Activated naive CD4-positive, alpha-beta T cell treated with anti-CD3 and anti-CD28 coated beads, Interleukin-2, amount 50 U/mL, for 24 hours (primary cell): Measurements from ENCODE around the gene STN1.
"Not testable (repeated sequence)": the region's sequence is repeated elsewhere in the genome, so short reads cannot be mapped to it uniquely, and the experiment has no call there.

Experiments
- H3K27ac Mint-ChIP-seq: one replicate; pipeline ENCODE4 v1.8.0; 2021; ENCODE audit warnings: mild to moderate bottlenecking, mixed read lengths
- H3K27me3 Mint-ChIP-seq: one replicate; pipeline ENCODE4 v1.8.0; 2021; ENCODE audit warnings: mixed read lengths
- H3K36me3 Mint-ChIP-seq: one replicate; pipeline ENCODE4 v1.8.0; 2021; ENCODE audit warnings: mixed read lengths
- H3K4me1 Mint-ChIP-seq: one replicate; pipeline ENCODE4 v1.8.0; 2021; ENCODE audit warnings: mixed read lengths
- H3K4me3 Mint-ChIP-seq: one replicate; pipeline ENCODE4 v1.8.0; 2021; ENCODE audit warnings: mild to moderate bottlenecking, mixed read lengths
- H3K9me3 Mint-ChIP-seq: one replicate; pipeline ENCODE4 v1.8.0; 2021; ENCODE audit warnings: mixed read lengths

Gene STN1

DNA sequence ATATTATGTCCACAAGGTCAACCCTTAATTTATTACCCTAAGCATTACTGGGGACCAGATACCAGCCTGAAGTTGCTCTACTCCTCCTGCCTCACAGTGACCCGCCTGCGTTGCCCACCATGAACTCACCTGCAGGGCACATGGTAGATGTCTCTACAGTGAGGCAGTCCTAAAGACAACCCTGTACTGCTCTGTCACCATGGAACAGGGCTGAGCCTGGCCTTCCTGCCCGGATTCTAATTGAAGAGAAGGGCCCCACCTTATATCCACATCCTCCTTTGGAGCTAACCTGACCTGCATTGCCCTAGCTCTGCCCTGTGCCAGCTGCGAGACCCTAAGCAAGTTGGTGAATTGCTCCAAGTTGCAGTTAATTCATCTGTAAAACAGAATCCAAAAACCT is 66.7 kb downstream of the STN1 start:
- Mint-ChIP-seq H3K27ac (no peak overlapping the region), H3K4me3 (no peak overlapping the region), H3K27me3 (peaks cover 13% of the 10 kb centered on the region), H3K36me3 (no peaks in the 10 kb centered on the region), H3K4me1 (peaks cover 24% of the 10 kb centered on the region), H3K9me3 (no peaks in the 10 kb centered on the region)

DNA sequence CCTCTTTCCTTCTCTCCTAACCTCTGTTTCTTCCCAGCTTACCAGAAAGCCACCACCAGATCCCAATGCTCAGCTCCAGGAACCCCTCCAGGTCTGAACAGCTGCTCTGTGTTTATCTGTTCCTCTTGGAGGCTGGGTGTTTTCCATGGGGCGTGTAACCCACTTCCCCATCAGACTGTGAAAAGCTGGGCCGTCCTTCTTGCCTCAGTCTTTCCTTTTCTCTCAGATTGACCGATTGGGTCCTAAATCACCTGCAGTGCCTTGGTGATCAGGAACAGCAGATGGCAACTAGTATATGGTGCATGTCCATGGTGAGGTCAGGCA is 67.5 kb downstream of the STN1 start:
- Mint-ChIP-seq H3K4me1 (peaks cover 27% of the 10 kb centered on the region), H3K27me3 (peaks cover 10% of the 10 kb centered on the region), H3K4me3 (no peak overlapping the region), H3K27ac (no peak overlapping the region), H3K9me3 (no peaks in the 10 kb centered on the region), H3K36me3 (no peaks in the 10 kb centered on the region)

DNA sequence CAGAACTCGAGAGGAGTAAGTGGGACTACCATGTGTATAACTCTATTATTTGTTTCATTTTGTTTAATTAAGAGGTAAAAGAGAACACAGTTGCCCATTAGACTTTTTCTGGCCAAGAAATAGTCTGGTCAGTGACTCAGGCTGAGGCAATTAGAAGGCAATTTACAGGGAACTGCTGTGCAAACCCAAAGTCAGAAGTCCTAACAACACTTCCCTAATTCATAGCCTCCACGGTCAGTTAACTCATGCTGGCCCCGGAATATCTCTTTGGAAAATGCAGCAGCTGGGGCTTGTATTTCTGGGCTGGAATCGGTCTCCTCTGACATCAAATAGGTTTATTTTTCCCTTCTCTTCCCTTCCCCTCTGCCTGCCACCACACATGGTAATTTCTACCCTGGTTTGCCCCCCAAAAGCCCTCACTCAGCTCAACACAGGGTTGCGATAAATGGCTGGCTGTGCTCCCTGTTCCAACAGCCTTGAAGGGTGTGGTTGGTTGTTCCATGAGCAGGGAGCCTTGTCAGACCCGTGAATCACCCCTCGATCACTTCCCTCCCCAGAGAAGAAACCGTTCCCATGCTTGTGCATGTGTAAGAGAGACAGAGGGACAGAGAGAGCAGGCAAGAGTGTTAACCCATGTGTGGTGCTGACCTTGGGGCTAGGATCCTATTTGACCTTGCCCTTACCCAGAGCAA is 68.0 kb downstream of the STN1 start:
- peaks cover 30% of the 10 kb centered on the region for H3K4me1 Mint-ChIP-seq
- no peaks in the 10 kb centered on the region for H3K9me3 Mint-ChIP-seq
- no peak overlapping the region for H3K27ac Mint-ChIP-seq
- H3K36me3 Mint-ChIP-seq: no peaks in the 10 kb centered on the region
- peaks cover 10% of the 10 kb centered on the region for H3K27me3 Mint-ChIP-seq
- H3K4me3 Mint-ChIP-seq: no peak overlapping the region

DNA sequence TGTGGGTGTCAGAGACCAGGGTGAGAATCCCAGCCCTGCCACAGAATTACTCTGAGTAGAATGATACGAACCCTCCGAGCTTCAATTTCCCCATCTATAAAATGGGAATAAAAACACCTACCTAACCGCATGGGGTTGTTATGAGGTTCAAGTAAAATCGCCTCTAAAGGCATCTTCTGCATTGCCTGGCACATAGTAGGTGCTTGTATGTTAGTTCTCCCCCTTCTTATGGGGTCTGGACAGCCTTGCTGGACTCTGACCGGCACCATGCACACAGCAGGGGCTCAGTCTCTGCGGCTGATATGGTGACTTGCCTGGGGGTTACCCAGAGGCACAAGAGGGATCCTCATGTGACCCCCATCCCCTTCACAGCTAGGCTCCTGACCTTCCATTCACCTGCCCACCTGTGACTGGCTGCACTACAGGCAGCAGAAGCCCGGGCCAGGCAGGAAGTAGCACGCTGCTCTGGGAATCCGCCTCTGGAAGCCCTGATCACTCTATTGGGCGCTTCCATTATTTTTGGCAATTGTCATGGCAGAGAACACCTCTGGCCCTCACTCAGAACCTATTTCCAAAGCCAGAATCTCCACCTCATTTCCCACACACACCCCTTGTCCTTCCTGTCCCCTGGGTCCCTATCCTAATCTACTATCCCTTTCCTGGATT is 68.6 kb downstream of the STN1 start:
- Mint-ChIP-seq H3K4me1 (peaks cover 28% of the 10 kb centered on the region), H3K36me3 (no peaks in the 10 kb centered on the region), H3K27ac (no peak overlapping the region), H3K9me3 (no peaks in the 10 kb centered on the region), H3K27me3 (peaks cover 6% of the 10 kb centered on the region), H3K4me3 (no peak overlapping the region)

DNA sequence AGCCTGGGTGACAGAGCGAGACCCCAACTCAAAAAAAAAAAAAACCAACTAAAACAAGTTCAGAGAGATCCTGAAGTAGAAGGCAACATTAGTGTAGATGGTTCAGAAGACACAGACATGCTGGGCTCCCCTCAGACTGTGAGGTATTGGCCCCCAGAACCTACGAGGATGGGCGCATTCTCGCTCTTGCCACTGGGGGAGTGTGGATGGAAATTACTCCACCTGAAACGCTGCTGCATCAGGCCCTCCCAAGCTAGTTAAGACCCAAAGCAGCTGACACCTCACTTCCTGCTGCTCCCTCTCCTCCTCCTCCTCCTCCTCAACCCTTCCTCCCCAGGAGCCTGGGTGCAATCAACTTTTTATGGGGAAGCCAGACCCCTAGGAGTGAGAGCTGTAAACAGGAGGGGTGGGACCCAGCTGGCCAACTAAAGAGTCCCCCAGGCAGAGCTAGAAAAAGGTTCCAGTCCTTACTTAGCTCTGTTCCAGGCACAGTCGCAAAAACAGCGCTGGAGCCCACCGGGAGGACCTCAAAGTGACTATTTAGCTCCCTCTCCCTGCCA is 70.0 kb downstream of the STN1 start:
- H3K27ac Mint-ChIP-seq: no peak overlapping the region
- H3K4me3 Mint-ChIP-seq: no peak overlapping the region
- H3K36me3 Mint-ChIP-seq: no peaks in the 10 kb centered on the region
- H3K27me3 Mint-ChIP-seq: peaks cover 2% of the 10 kb centered on the region
- H3K9me3 Mint-ChIP-seq: no peaks in the 10 kb centered on the region
- peaks cover 24% of the 10 kb centered on the region for H3K4me1 Mint-ChIP-seq

DNA sequence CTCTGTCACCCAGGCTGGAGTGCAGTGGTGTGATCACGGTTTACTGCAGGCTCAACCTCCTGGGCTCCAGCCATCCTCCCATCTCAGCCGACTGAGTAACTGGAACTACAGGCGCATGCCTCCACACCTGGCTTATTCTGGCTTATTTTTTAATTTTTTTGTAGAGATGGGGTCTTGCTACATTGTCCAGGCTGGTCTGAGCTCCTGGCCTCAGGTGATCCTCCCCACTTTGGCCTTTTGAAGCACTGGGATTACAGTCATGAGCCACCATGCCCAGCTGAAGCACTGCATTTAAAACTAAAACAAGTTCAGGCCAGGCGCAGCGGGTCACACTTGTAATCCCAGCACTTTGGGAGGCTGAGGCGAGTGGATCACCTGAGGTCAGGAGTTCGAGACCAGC is 70.6 kb downstream of the STN1 start:
- H3K27me3 Mint-ChIP-seq: no peaks in the 10 kb centered on the region
- no peak overlapping the region for H3K4me3 Mint-ChIP-seq
- no peaks in the 10 kb centered on the region for H3K36me3 Mint-ChIP-seq
- H3K4me1 Mint-ChIP-seq: peaks cover 24% of the 10 kb centered on the region
- H3K9me3 Mint-ChIP-seq: no peaks in the 10 kb centered on the region
- no peak overlapping the region for H3K27ac Mint-ChIP-seq

DNA sequence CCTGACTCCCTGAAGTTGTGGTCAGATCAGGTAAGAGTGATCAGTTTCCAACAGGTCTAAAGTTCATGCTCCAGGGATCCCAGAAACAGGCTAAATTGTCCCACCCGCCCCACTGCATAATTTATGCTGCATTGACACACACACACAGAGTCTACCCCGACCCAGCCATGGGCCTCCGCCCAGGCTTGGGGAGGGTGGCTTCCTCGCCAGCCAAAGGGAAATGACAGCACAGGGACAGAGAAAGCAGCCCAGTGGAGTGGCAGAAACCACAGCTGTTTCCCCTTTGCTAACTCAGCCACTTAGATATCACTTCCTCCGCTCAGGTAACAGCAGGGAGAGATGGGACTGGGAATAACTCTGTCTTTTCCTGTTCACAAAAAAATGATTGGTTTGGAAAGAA is 72.0 kb downstream of the STN1 start:
- no peaks in the 10 kb centered on the region for H3K9me3 Mint-ChIP-seq
- no peaks in the 10 kb centered on the region for H3K36me3 Mint-ChIP-seq
- no peaks in the 10 kb centered on the region for H3K27me3 Mint-ChIP-seq
- peaks cover 24% of the 10 kb centered on the region for H3K4me1 Mint-ChIP-seq
- no peak overlapping the region for H3K27ac Mint-ChIP-seq
- peak overlapping the region; percentile 2 for H3K4me3 Mint-ChIP-seq

DNA sequence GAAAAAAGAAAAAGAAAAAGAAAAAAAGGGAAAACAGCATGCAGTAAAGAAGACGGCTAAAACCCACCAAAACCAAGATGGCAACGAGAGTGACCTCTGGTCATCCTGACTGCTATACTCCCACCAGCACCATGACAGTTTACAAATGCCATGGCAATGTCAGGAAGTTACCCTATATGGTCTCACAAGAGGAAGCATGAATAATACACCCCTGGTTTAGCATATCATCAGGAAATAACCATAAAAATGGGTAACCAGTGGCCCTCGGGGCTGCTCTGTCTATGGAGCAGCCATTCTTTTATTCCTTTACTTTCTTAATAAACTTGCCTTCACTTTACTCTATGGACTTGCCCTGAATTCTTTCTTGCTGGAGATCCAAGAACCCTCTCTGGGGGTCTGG is 72.6 kb downstream of the STN1 start:
- H3K9me3 Mint-ChIP-seq, H3K27ac Mint-ChIP-seq, H3K36me3 Mint-ChIP-seq, H3K4me3 Mint-ChIP-seq, H3K27me3 Mint-ChIP-seq: not testable (repeated sequence)
- H3K4me1 Mint-ChIP-seq: peaks cover 24% of the 10 kb centered on the region

DNA sequence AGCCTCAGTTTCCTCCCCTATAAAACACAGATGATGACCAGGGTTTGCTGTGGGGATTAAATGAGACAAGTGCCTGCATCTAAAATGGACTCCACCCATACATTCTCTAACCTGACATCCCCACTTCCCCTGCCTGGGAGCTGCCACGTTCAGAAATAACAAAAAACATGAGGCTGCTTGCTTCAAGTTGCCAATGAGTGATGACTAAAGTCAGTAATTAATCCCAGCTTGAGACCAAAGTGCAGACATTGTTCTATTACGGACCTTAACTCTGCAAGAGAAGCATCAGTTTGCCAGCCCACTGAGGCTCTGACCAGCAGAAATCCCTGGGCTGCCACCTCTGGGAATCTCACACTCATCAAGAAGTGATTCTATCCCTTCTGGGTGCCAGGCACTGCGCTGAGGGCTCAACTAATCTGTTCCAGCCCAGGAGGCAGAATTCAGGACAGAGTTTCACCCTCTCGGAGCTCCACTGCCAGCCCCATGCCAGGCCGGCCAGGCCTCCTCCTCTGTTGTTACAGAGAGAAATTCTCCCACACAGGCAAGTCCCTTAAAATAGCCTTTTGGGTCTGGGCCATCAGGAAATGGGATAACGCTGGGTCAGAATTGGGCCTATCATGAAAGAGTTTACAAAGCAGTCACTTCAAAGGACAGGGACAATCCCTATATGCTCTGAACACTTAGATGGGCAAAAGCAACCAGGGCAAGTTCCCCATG is 74.0 kb downstream of the STN1 start:
- H3K36me3 Mint-ChIP-seq: no peaks in the 10 kb centered on the region

DNA sequence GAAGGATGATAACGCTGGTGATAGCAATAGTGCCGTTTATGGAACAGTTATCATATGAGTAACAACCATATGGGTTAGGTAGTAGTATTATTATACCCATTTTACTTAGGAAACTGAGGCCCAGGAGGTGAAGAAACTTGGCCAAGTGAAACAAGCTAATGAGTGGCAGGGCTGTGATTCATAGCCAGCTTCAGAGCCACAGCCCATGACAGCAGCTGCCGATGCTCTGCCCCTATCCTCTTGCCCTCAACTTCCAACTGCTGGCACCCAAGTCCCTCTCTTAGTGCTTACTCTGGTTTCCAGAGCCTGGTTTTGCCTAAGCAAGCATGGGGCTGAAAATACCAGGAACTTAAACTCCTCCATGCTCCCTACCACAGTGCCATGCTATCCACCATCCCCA is 74.9 kb downstream of the STN1 start:
- H3K4me1 Mint-ChIP-seq: peaks cover 20% of the 10 kb centered on the region
- no peak overlapping the region for H3K27ac Mint-ChIP-seq
- no peaks in the 10 kb centered on the region for H3K36me3 Mint-ChIP-seq
- H3K9me3 Mint-ChIP-seq: no peaks in the 10 kb centered on the region
- no peak overlapping the region for H3K4me3 Mint-ChIP-seq
- H3K27me3 Mint-ChIP-seq: no peaks in the 10 kb centered on the region

More for the DNA sequence above, 74.0 kb downstream of the STN1 start:
- H3K9me3 Mint-ChIP-seq: no peaks in the 10 kb centered on the region
- H3K27ac Mint-ChIP-seq: no peak overlapping the region
- H3K4me3 Mint-ChIP-seq: no peak overlapping the region
- H3K27me3 Mint-ChIP-seq: no peaks in the 10 kb centered on the region
- peaks cover 24% of the 10 kb centered on the region for H3K4me1 Mint-ChIP-seq

DNA sequence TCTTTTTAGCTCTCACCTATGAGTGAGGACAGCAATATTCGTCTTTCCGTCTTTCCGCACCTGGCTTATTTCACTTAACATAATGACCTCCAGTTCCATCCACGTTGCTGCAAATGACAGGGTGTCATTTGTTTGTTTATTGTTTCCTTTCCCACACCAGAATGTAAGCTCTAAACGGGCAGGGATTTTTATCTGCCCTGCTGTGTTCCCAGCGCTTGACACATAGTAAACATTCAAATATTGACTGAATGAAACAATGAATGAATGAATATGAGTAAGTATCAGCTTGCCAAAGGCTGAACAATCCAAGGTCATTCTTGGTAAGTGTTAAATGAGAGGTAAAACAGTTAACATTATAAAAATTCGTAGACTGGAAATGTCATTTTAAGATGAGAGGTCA is 75.4 kb downstream of the STN1 start:
- Mint-ChIP-seq H3K27me3 (no peaks in the 10 kb centered on the region), H3K4me3 (no peak overlapping the region), H3K36me3 (no peaks in the 10 kb centered on the region), H3K4me1 (peaks cover 20% of the 10 kb centered on the region), H3K9me3 (no peaks in the 10 kb centered on the region), H3K27ac (no peak overlapping the region)

DNA sequence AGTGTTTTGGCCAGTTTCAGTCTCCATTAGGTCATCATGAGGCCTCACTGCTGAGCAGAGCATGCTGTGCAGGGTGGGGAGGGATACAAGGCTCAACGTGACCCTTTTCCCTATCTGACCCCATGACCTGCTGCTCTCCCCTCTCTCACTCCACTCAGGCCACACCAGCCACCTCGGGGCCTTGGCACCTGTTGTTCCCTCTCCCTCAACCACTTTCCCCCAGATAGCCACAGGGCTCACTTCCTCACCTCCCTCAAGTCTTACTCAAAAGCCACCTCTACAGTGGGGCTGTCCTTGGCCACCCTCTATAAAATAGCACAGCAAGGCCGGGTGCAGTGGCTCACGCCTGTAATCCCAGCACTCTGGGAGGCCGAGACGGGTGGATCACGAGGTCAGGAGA is 76.5 kb downstream of the STN1 start:
- no peaks in the 10 kb centered on the region for H3K27me3 Mint-ChIP-seq
- no peak overlapping the region for H3K4me3 Mint-ChIP-seq
- H3K4me1 Mint-ChIP-seq: peaks cover 16% of the 10 kb centered on the region
- no peaks in the 10 kb centered on the region for H3K36me3 Mint-ChIP-seq
- no peaks in the 10 kb centered on the region for H3K9me3 Mint-ChIP-seq
- H3K27ac Mint-ChIP-seq: no peak overlapping the region

DNA sequence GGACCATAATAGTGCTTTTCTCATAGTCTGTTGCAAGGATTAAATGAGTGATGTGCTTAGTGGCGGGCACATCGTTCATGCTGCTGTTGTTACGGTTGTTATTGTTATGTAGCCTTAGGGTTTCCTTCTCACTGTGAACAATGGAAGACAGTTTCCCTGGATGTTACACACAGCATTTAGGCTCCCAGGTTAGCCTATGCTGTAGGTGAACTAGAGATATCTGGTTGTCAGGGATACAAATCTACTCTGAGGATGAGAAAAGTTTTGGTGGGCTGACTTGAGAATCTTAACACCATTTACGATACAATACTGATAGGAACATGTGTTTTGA is 77.3 kb downstream of the STN1 start:
- Mint-ChIP-seq H3K27ac (no peak overlapping the region), H3K9me3 (no peaks in the 10 kb centered on the region), H3K36me3 (no peaks in the 10 kb centered on the region), H3K27me3 (no peaks in the 10 kb centered on the region), H3K4me3 (no peak overlapping the region), H3K4me1 (peaks cover 7% of the 10 kb centered on the region)

DNA sequence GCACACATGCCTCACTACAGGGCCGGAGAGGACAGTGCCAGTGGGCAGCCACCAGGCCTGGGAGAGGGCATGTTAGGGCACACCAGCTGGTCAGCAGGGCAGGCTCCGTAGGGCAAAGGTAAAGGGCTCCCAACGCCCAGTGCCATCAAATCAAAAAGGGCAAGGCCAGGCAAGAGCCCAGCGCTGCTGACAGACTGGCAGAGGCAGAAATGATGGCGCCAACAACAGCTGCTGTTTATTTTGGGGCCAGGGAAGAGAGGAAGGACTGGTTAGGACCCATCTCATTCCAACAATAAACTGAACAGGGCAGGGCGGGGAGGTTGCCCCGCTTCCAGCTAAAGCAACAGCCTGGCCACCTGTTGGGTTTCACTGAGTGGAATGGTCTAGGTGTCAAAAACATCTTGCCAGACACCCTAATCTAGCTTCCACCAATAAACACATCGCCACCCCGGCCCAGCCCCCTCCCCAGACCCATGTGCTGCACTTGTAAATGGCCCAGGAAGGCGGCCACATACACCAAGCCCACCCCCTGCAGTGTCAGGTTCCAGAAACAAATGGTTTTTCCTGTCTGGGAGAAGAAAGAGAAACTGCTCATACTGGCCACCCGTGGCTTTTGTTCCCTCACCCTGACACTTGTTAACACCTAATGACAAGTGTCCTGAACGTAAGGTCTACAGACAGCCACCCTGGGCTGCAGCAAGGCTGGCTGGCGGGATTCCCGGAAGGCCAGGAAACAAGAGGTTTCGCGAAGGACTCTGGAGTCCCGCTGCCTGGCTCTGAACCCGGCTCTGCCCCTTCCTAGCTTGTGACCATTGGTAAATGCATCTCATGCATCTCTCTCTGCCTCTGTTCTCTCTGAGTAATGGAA is 77.9 kb downstream of the STN1 start:
- H3K9me3 Mint-ChIP-seq: no peaks in the 10 kb centered on the region
- no peak overlapping the region for H3K27ac Mint-ChIP-seq
- H3K4me3 Mint-ChIP-seq: no peak overlapping the region
- no peaks in the 10 kb centered on the region for H3K36me3 Mint-ChIP-seq
- peaks cover 3% of the 10 kb centered on the region for H3K4me1 Mint-ChIP-seq
- H3K27me3 Mint-ChIP-seq: no peaks in the 10 kb centered on the region

DNA sequence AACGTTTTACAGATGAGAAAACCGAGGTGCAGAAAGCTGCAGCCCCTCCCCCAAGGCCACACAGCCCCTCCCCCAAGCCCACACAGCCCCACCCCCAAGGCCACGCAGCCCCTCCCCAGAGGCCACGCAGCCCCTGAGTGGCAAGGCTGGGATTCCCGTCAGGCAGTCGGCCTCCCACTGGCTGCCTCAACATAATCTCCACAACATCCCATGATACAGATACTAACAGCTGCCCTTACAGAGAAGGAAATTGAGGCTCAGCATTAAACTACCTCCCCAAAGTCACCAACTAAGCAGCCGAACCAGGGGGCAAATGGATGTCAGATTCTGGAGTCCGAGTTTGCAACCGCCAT is 78.5 kb downstream of the STN1 start:
- no peaks in the 10 kb centered on the region for H3K36me3 Mint-ChIP-seq
- no peaks in the 10 kb centered on the region for H3K9me3 Mint-ChIP-seq
- H3K4me3 Mint-ChIP-seq: no peak overlapping the region
- peaks cover under 1% of the 10 kb centered on the region for H3K4me1 Mint-ChIP-seq
- no peak overlapping the region for H3K27ac Mint-ChIP-seq
- H3K27me3 Mint-ChIP-seq: no peaks in the 10 kb centered on the region
